ENCODE data around the gene C1QTNF6.

DNA sequence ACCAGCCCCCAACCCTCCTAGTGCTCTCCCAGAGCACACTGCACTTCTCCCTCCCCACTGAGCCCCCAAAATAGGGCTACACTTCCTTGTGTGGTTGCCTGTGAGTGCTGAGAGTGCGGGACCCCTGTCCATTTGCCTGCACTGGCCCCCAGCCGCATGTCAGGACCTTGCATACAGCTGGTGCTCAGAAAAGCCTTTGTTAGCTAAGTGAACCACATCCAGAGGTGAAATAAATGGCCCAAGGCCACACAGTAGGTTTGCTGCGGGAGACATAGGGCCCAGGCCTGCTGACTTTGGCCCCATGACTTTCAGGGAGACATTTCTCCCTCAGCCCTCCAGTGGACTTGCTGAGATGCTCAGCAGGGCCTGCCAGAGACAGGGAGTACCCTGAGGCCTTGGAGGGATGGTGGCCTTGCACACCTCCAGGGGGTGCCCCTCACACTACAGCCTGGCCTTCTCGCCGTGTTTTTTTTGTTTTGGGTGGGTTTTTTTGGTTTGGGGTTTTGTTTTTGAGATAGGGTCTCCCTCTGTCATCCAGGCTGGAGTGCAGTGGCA lies 14.0 kb upstream of the C1QTNF6 start:
- TF ChIP-seq TCF12 (IDR thresholded peaks at IDR 0.05; ENCODE audit: low read depth, low read length) (no peak), CHD2 (IDR thresholded peaks at IDR 0.05; ENCODE audit: borderline replicate concordance, low read depth, low read length) (no peak), NR2C2 (IDR thresholded peaks at IDR 0.05; ENCODE audit: borderline replicate concordance, control insufficient read depth, insufficient read length, low read depth) (no peak), POLR2A (IDR thresholded peaks at IDR 0.05; ENCODE audit: low read depth, low read length) (no peak)
- TF ChIP-seq, protein P1, sequence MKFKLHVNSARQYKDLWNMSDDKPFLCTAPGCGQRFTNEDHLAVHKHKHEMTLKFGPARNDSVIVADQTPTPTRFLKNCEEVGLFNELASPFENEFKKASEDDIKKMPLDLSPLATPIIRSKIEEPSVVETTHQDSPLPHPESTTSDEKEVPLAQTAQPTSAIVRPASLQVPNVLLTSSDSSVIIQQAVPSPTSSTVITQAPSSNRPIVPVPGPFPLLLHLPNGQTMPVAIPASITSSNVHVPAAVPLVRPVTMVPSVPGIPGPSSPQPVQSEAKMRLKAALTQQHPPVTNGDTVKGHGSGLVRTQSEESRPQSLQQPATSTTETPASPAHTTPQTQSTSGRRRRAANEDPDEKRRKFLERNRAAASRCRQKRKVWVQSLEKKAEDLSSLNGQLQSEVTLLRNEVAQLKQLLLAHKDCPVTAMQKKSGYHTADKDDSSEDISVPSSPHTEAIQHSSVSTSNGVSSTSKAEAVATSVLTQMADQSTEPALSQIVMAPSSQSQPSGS (IDR thresholded peaks at IDR 0.05; ENCODE audit: low read length): no peak
- TF ChIP-seq, protein P2, sequence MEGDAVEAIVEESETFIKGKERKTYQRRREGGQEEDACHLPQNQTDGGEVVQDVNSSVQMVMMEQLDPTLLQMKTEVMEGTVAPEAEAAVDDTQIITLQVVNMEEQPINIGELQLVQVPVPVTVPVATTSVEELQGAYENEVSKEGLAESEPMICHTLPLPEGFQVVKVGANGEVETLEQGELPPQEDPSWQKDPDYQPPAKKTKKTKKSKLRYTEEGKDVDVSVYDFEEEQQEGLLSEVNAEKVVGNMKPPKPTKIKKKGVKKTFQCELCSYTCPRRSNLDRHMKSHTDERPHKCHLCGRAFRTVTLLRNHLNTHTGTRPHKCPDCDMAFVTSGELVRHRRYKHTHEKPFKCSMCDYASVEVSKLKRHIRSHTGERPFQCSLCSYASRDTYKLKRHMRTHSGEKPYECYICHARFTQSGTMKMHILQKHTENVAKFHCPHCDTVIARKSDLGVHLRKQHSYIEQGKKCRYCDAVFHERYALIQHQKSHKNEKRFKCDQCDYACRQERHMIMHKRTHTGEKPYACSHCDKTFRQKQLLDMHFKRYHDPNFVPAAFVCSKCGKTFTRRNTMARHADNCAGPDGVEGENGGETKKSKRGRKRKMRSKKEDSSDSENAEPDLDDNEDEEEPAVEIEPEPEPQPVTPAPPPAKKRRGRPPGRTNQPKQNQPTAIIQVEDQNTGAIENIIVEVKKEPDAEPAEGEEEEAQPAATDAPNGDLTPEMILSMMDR (IDR thresholded peaks at IDR 0.05 in 2 of 3, conservative IDR thresholded peaks at IDR 0.05 in 1 of 3; ENCODE audit: control insufficient read depth in 2 of 3, extremely low read depth in 1 of 3, insufficient read depth in 1 of 3, low read depth in 3 of 3, low read length in 3 of 3): no peak

Measured in GM12878 (cell line).